ENCODE data around the gene NLE1. TPM values are rescaled to one million over a fixed set of nuclear protein-coding genes. Genes with fewer than 3 reads are reported as not detected.

NLE1 gene
- total RNA-seq, 1 experiment from 2014 or later: 35.5 TPM

GRCh38 chr17:35119370-35120165 lies 22.5 kb downstream of the NLE1 start, which contains the start of gene RAD51D:
Gene RAD51D, minus strand, starts transcription at chr17:35119860. Its CDS starts 247 bp downstream, at chr17:35119613.
- TF ChIP-seq CTCF (IDR thresholded peaks at IDR 0.05) (peak; percentile 98), POLR2AphosphoS5 (IDR thresholded peaks at IDR 0.05; ENCODE audit: low read depth, low read length) (peak; percentile 80), SIN3A (IDR thresholded peaks at IDR 0.05; ENCODE audit: borderline replicate concordance, insufficient read depth, low read depth, low read length) (peak; percentile 89; the same call in 1 of the 2 replicates), TCF7L2 (IDR thresholded peaks at IDR 0.05; ENCODE audit: low read depth, low read length) (no peak)
- TF ChIP-seq, protein P1, sequence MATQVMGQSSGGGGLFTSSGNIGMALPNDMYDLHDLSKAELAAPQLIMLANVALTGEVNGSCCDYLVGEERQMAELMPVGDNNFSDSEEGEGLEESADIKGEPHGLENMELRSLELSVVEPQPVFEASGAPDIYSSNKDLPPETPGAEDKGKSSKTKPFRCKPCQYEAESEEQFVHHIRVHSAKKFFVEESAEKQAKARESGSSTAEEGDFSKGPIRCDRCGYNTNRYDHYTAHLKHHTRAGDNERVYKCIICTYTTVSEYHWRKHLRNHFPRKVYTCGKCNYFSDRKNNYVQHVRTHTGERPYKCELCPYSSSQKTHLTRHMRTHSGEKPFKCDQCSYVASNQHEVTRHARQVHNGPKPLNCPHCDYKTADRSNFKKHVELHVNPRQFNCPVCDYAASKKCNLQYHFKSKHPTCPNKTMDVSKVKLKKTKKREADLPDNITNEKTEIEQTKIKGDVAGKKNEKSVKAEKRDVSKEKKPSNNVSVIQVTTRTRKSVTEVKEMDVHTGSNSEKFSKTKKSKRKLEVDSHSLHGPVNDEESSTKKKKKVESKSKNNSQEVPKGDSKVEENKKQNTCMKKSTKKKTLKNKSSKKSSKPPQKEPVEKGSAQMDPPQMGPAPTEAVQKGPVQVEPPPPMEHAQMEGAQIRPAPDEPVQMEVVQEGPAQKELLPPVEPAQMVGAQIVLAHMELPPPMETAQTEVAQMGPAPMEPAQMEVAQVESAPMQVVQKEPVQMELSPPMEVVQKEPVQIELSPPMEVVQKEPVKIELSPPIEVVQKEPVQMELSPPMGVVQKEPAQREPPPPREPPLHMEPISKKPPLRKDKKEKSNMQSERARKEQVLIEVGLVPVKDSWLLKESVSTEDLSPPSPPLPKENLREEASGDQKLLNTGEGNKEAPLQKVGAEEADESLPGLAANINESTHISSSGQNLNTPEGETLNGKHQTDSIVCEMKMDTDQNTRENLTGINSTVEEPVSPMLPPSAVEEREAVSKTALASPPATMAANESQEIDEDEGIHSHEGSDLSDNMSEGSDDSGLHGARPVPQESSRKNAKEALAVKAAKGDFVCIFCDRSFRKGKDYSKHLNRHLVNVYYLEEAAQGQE (IDR thresholded peaks at IDR 0.05; ENCODE audit: insufficient read depth in 1 of 2, low read depth in 2 of 2, low read length in 1 of 2): no peak

DNA sequence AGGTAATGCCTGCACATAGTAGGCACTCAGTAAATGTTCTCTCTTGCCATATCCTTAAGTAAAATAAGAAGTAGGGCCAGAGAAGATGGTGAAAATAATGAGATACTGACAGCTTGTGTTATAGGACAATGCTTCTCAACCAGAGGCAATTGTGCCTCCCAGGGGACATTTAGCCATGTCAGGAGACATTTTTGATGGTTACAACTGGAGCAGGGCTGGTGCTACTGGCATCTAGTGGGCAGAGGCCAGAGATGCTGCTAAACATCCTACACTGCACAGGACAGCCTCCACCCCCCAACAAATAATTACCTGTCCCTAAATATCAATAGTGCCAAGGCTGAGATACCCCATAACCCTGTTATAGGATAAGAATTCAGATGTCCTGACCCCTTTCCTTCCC lies 24.1 kb downstream of the NLE1 start:
- H3K27me3 ChIP-seq (ENCODE audit: control insufficient read depth, insufficient read depth, low read length): no peaks in the 10 kb centered on the region
- TF ChIP-seq TCF7L2 (IDR thresholded peaks at IDR 0.05; ENCODE audit: low read depth, low read length) (no peak), SIN3A (IDR thresholded peaks at IDR 0.05; ENCODE audit: borderline replicate concordance, insufficient read depth, low read depth, low read length) (no peak), CTCF (IDR thresholded peaks at IDR 0.05) (no peak; the same call in 1 of the 2 replicates), POLR2AphosphoS5 (IDR thresholded peaks at IDR 0.05; ENCODE audit: low read depth, low read length) (no peak)
- TF ChIP-seq, protein P1 (IDR thresholded peaks at IDR 0.05; ENCODE audit: insufficient read depth in 1 of 2, low read depth in 2 of 2, low read length in 1 of 2): no peak
- in situ Hi-C loops (cut with HindIII; ENCODE audit: low pct_unique_long_range_greater_than_20kb, low sequenced_read_pairs): no loop called here
- H3K27ac ChIP-seq (ENCODE audit: low read length): 0 out of 2 replicates have a peak overlapping the region, but pooled peaks have one; percentile 6
- CTCF ChIA-PET: interaction anchor here (1.4 kb wide), 1 partner anchor 119 kb away, joined by 3 read pairs; no protein-coding TSS in a partner anchor
- DNase-seq (ENCODE audit: low read depth, low spot score): no peak
- H3K9me3 ChIP-seq (ENCODE audit: control insufficient read depth, insufficient read depth, low read depth, low read length): no peaks in the 10 kb centered on the region
- H3K4me3 ChIP-seq (ENCODE audit: low read depth in 2 of 2, low read length in 2 of 2): peak overlapping the region in 1 of 2 experiments; percentile 68; a peak in 1 of 4 replicates
- POLR2A ChIA-PET: interaction anchor here (0.6 kb wide), 1 partner anchor 621 kb away, joined by 3 read pairs; no protein-coding TSS in a partner anchor
- intact Hi-C loops (cut with micrococcal nuclease; ENCODE audit: unreplicated experiment): loop anchor here (2.0 to 5.0 kb wide), 3 partner anchors 119 to 696 kb away; no protein-coding TSS in a partner anchor
- no peak for ATAC-seq
- peaks cover 11% of the 10 kb centered on the region; the same call in 1 of the 2 replicates for H3K4me1 ChIP-seq (ENCODE audit: control insufficient read depth, insufficient read depth, low read length)
- no peaks in the 10 kb centered on the region for H3K36me3 ChIP-seq (ENCODE audit: control insufficient read depth, insufficient read depth, low read length)
- no TSS peak for BruUV-seq (replicated peaks)

More at GRCh38 chr17:35119370-35120165, 22.5 kb downstream of the NLE1 start, which contains the start of gene RAD51D:
- intact Hi-C loops (cut with micrococcal nuclease; ENCODE audit: unreplicated experiment) (loop anchor here (2.0 to 5.0 kb wide), 3 partner anchors 121 to 697 kb away; no protein-coding TSS in a partner anchor), in situ Hi-C loops (cut with HindIII; ENCODE audit: low pct_unique_long_range_greater_than_20kb, low sequenced_read_pairs) (no loop called here)
- peak within 1 kb of the TSS; percentile 81 for H3K27ac ChIP-seq (ENCODE audit: low read length)
- DNase-seq (ENCODE audit: low read depth, low spot score) (no peak), ATAC-seq (peak; percentile 97)
- H3K27me3 ChIP-seq (ENCODE audit: control insufficient read depth, insufficient read depth, low read length): no peaks in the 10 kb centered on the region
- no peaks in the 10 kb centered on the region for H3K36me3 ChIP-seq (ENCODE audit: control insufficient read depth, insufficient read depth, low read length)
- H3K4me3 ChIP-seq (ENCODE audit: low read depth in 2 of 2, low read length in 2 of 2): peak within 1 kb of the TSS; percentile 68 to 71
- POLR2A ChIA-PET: no interaction called here
- H3K9me3 ChIP-seq (ENCODE audit: control insufficient read depth, insufficient read depth, low read depth, low read length): no peaks in the 10 kb centered on the region
- BruUV-seq (replicated peaks): no TSS peak
- CTCF ChIA-PET: interaction anchor here (1.4 kb wide), 1 partner anchor 121 kb away, joined by 3 read pairs; no protein-coding TSS in a partner anchor
- H3K4me1 ChIP-seq (ENCODE audit: control insufficient read depth, insufficient read depth, low read length): peaks cover 11% of the 10 kb centered on the region; the same call in 1 of the 2 replicates
